Lower leg skin (tissue), 4 donors: ENCODE measurements around the gene PLEKHM3. TPM values are rescaled to one million over a fixed set of nuclear protein-coding genes. Genes with fewer than 3 reads are reported as not detected.

Source experiments
- DNase-seq, 2 donors: peaks; one replicate each; pipeline ENCODE4 v3.0.0-alpha.2; 2019; ENCODE audit warnings: low spot score in 2 of 2
- H3K4me3 ChIP-seq: fragments of 200-600 bp; sonication (generic); 2 replicates; pipeline ENCODE4 v1.5.1; 2017; ENCODE audit warnings: mild to moderate bottlenecking, low read depth; ENCODE audit not compliant: poor library complexity, severe bottlenecking
- CTCF ChIP-seq, 3 donors: fragments of 450-650 bp; IDR thresholded peaks; one replicate each; pipeline ENCODE4 v1.5.1; 2016; ENCODE audit warnings: antibody characterized with exemption in 3 of 3, mild to moderate bottlenecking in 3 of 3, moderate library complexity in 2 of 3
- POLR2A ChIP-seq, 2 donors: fragments of 450-650 bp; IDR thresholded peaks; one replicate each; pipeline ENCODE4 v1.6.1; 2016 to 2017; ENCODE audit warnings: antibody characterized with exemption in 2 of 2, mild to moderate bottlenecking in 1 of 2, moderate library complexity in 1 of 2
- WGBS, 2 donors: methylation state at CpG; one replicate each; pipeline ENCODE4 v1.1.5; 2018; 5-methylcytosine and 5-hydroxymethylcytosine counted together
- intact Hi-C: fragments of 100-400 bp; cut with DNase I; formaldehyde crosslinking; loops from one replicate; pipeline ENCODE4 v1.15.0; 2023; ENCODE audit warnings: low total_unique reads
- total RNA-seq, 4 donors: library from RNA; depleted of rRNA; stranded (reverse); fragments of >200 nt; gene quantifications; one replicate each; pipeline ENCODE4 v1.1.0, GENCODE V29; 2016

PLEKHM3 gene
- total RNA-seq, 4 donors from 2014 or later: 18.3 to 22.2 (median 19.4) TPM

- intact Hi-C loops: no loop called here
- WGBS, 2 donors: 86 to 88% methylated on average over 12 of the region's 12 CpGs
- H3K4me3 ChIP-seq: no peak overlapping the region
- TF ChIP-seq CTCF (IDR thresholded peaks at IDR 0.05) (no peak), POLR2A (IDR thresholded peaks at IDR 0.05) (no peak)
- DNase-seq: peak in 1 of 2 donors; percentile 67
Measured at GRCh38 chr2:207828361-207829057, 196.8 kb downstream of the PLEKHM3 start.

GRCh38 chr2:207825978-207826377 is 199.3 kb downstream of the PLEKHM3 start:
- DNase-seq: peak in 1 of 2 donors; percentile 23
- WGBS, 2 donors: 80 to 84% methylated on average over 4 of the region's 4 CpGs
- TF ChIP-seq CTCF (IDR thresholded peaks at IDR 0.05) (no peak), POLR2A (IDR thresholded peaks at IDR 0.05) (no peak)
- no peak overlapping the region for H3K4me3 ChIP-seq
- intact Hi-C loops: no loop called here

GRCh38 chr2:207825045-207825954 is 200.0 kb downstream of the PLEKHM3 start:
- intact Hi-C loops: no loop called here
- no peak for TF ChIP-seq POLR2A (IDR thresholded peaks at IDR 0.05)
- no peak for TF ChIP-seq CTCF (IDR thresholded peaks at IDR 0.05)
- peak in 1 of 2 donors; percentile 48 for DNase-seq
- no peak overlapping the region for H3K4me3 ChIP-seq
- 77 to 80% methylated on average over 17 of the region's 17 CpGs for WGBS, 2 donors

GRCh38 chr2:207823865-207824264 is 201.5 kb downstream of the PLEKHM3 start:
- WGBS, 2 donors: 92 to 94% methylated on average over 13 of the region's 13 CpGs
- TF ChIP-seq POLR2A (IDR thresholded peaks at IDR 0.05) (no peak), CTCF (IDR thresholded peaks at IDR 0.05) (no peak)
- intact Hi-C loops: no loop called here
- no peak overlapping the region for H3K4me3 ChIP-seq
- DNase-seq: peak in 1 of 2 donors; percentile 72

GRCh38 chr2:207819839-207820784 is 205.2 kb downstream of the PLEKHM3 start:
- WGBS, 2 donors: 79 to 84% methylated on average over 11 of the region's 11 CpGs
- TF ChIP-seq CTCF (IDR thresholded peaks at IDR 0.05) (no peak), POLR2A (IDR thresholded peaks at IDR 0.05) (no peak)
- DNase-seq: no peak
- intact Hi-C loops: no loop called here
- H3K4me3 ChIP-seq: no peak overlapping the region
